Measurements from ENCODE around the gene ADAMTS8.

The ADAMTS8 gene

GRCh38 chr11:130400781-130401483, 27.5 kb downstream of the ADAMTS8 start:
- no peaks in the 10 kb centered on the region for H3K36me3 ChIP-seq (ENCODE audit: control insufficient read depth, insufficient read depth, low read length)
- TF ChIP-seq CTCF (IDR thresholded peaks at IDR 0.05; ENCODE audit: insufficient read depth, low read length, poor library complexity, severe bottlenecking) = no peak
- peaks cover 1% of the 10 kb centered on the region for H3K27me3 ChIP-seq (replicated peaks; ENCODE audit: control insufficient read depth, insufficient read depth, low read length)
- no peak for DNase-seq (ENCODE audit: extremely low read depth, insufficient read length)
- no peak overlapping the region for H3K4me3 ChIP-seq (replicated peaks; ENCODE audit: low read depth, low read length)

- no peak for TF ChIP-seq CTCF (IDR thresholded peaks at IDR 0.05; ENCODE audit: insufficient read depth, low read length, poor library complexity, severe bottlenecking)
Observed at GRCh38 chr11:130399196-130399595, 29.2 kb downstream of the ADAMTS8 start.

GRCh38 chr11:130397780-130398179, 30.6 kb downstream of the ADAMTS8 start:
- no peak for DNase-seq (ENCODE audit: extremely low read depth, insufficient read length)
- no peak for TF ChIP-seq CTCF (IDR thresholded peaks at IDR 0.05; ENCODE audit: insufficient read depth, low read length, poor library complexity, severe bottlenecking)
- no peak overlapping the region for H3K4me3 ChIP-seq (replicated peaks; ENCODE audit: low read depth, low read length)
- H3K27me3 ChIP-seq (replicated peaks; ENCODE audit: control insufficient read depth, insufficient read depth, low read length) = no peaks in the 10 kb centered on the region; the same call in 1 of the 2 replicates
- H3K36me3 ChIP-seq (ENCODE audit: control insufficient read depth, insufficient read depth, low read length) = no peaks in the 10 kb centered on the region

More at GRCh38 chr11:130399196-130399595, 29.2 kb downstream of the ADAMTS8 start:
- no peak for DNase-seq (ENCODE audit: extremely low read depth, insufficient read length)
- Histone ChIP-seq H3K36me3 (ENCODE audit: control insufficient read depth, insufficient read depth, low read length) (no peaks in the 10 kb centered on the region), H3K4me3 (replicated peaks; ENCODE audit: low read depth, low read length) (no peak overlapping the region), H3K27me3 (replicated peaks; ENCODE audit: control insufficient read depth, insufficient read depth, low read length) (peaks cover 1% of the 10 kb centered on the region)

- DNase-seq (ENCODE audit: extremely low read depth, insufficient read length) = no peak
- Histone ChIP-seq H3K27me3 (replicated peaks; ENCODE audit: control insufficient read depth, insufficient read depth, low read length) (no peaks in the 10 kb centered on the region; the same call in 1 of the 2 replicates), H3K36me3 (ENCODE audit: control insufficient read depth, insufficient read depth, low read length) (no peaks in the 10 kb centered on the region), H3K4me3 (replicated peaks; ENCODE audit: low read depth, low read length) (no peak overlapping the region)
- TF ChIP-seq CTCF (IDR thresholded peaks at IDR 0.05; ENCODE audit: insufficient read depth, low read length, poor library complexity, severe bottlenecking) = no peak
Observed at GRCh38 chr11:130396965-130397364, 31.4 kb downstream of the ADAMTS8 start.

GRCh38 chr11:130394615-130395014, 33.8 kb downstream of the ADAMTS8 start:
- TF ChIP-seq CTCF (IDR thresholded peaks at IDR 0.05; ENCODE audit: insufficient read depth, low read length, poor library complexity, severe bottlenecking) = no peak
- H3K36me3 ChIP-seq (ENCODE audit: control insufficient read depth, insufficient read depth, low read length) = no peaks in the 10 kb centered on the region
- H3K4me3 ChIP-seq (replicated peaks; ENCODE audit: low read depth, low read length) = no peak overlapping the region
- no peaks in the 10 kb centered on the region; the same call in 1 of the 2 replicates for H3K27me3 ChIP-seq (replicated peaks; ENCODE audit: control insufficient read depth, insufficient read depth, low read length)
- DNase-seq (ENCODE audit: extremely low read depth, insufficient read length) = no peak
